Activated CD4-positive, alpha-beta T cell treated with anti-CD3 and anti-CD28 coated beads for 24 hours (primary cell): ENCODE measurements around the gene CEL.
"Not testable (repeated sequence)": the region's sequence is repeated elsewhere in the genome, so short reads cannot be mapped to it uniquely, and the experiment has no call there.

ENCODE experiments used
- DNase-seq, 2 donors: peaks; one replicate each; pipeline ENCODE4 v3.0.0-alpha.2; 2020; ENCODE audit warnings: low read depth in 2 of 2

Gene CEL

DNA sequence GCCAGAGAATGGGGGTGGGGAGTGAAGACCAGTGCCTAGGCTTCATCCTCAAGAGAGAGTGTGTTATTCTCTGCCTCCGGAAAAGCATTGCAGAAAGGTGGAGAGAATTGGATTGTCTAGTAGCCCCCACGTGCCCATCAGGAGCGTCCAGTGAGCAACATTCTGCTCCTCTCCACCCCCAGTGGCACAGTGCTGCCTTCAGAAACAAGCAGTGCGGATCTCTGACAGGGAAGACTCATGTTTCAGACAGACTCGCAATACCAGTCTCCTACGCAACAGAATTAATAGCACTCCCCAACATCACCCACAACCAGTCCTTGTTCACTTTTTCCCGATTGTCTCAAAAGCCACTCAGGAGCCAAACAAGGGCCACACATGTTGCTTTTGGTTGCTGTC is 14.9 kb upstream of the CEL start:
- no peak for DNase-seq

DNA sequence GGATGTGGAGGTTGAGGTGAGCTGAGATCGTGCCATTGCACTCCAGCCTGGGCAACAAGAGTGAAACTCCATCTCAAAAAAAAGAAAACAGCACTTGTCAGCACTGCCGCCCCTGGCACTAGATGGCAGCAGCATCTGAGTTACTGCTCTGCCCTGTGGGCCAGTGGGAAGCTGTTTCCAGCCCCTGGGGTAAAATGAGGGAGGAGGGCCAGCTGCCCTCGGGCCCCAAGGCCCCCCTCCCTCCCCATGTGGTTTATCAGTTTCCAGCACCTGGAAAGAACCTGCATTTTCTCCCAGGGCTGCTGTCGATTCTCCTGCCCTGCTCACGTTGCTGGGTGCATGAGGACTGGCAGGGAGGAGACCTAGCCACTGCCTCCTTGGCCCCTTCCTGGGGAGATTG is 13.2 kb upstream of the CEL start:
- DNase-seq: no peak

DNA sequence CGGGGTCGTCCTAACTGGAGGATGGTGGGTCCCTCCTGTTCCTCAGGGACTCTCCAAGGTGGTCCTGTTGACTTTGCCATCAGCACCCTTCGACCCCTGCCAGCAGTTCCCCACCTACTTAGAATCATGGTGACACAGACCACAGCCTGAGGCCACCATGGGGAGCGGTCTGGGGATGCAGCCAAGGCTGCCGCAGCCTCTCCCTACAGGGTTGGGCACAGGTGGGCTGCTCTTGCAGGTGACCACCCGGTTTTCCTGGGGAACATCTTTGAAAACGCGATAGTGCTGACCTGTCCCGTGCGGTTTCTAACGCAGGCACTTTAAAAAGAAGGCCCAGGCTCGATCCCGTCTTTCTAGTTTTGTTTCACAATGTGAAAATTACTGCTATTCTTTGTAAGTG is 12.7 kb upstream of the CEL start:
- no peak for DNase-seq

DNA sequence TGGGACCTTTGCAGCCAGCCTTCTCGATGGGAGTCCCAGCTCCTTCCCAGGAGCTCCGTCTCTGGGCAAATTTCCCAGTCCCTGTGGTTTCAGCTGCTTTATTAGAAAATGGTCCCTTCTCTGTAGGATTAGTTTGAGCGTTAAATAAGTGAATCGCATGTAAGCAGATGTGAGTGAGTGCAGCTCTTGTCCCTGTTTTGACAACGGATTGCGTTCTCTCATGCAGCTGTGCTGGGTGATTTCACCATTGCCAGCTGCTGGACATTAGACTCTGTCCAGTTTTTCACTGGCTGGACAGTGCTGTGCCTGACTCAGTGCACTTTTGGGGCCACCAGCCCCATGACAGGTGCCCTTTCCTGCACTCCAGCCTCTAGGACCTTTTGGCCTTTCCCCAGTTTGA is 11.6 kb upstream of the CEL start:
- no peak for DNase-seq

DNA sequence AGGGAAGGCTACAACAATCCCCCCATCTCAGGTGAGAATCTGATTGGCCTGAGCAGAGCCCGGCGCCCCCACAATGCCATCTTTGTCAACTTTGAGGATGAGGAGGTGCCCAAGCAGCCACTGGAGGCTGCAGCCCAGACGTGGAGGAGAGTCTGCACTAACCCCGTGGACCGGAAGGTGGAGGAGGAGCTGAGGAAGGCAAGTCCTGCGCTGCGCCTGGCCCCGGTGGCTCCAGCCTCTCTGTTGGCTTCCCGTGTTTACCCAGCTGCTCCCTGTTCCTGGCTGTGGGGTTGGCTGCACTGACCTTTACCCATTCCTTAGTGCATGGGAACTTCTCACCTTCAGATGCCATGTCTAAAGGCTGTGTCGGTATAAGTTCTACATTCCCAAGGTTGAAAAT is 11.0 kb upstream of the CEL start:
- DNase-seq: no peak

DNA sequence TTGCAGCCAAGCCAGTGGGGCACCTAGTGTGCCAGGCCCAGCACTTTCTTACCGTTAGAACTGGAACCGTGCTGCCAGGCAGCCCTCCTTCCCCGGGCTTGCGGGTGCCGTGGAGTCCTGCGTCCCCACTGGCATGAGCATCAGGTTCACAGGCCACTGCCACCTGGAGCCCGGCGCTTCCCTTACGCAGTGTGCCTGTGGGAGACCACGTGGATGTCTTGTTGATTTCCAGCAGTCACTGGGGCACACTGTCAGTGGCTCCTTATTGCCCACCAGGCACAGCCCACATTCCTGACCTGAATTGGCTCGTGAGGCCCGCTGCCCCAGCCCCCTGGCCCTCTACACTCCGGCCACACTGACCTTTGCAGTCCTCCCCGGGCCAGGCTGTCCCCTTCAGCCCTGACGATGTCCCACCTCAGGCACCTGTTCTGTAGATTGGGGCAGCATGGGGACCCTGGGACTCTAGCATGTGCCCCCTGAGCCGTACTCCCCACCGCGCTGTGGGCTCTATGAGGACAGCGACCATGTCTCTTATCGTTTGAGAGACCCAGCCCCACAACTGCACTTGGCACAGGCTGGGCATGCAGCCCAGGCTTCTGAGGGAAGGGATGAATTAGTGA is 10.4 kb upstream of the CEL start:
- no peak for DNase-seq

DNA sequence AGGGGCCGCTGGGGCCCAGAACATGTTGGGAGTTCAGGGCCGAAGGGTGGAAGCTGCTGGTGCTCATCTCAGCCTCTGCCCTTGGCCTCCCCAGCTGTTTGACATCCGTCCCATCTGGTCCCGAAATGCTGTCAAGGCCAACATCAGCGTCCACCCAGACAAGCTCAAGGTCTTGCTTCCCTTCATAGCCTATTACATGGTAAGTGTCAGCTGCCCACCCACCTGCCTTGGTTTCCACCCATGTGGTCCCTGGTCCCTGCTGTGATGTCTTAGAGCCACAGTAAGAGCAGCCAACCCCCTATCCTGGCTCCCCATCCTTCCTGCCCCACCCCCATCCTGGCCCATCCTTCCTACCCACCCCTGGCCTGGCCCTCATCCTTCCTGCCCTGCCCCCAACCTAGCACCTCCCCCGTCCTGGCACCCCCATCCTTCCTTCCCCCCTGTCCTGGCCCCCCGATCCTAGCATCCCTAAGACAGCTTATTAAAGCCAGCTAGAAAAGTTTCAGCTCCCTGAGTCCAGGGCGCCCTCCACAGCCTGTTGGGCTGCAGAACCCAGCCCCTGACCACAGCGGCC is 9.7 kb upstream of the CEL start:
- no peak for DNase-seq

DNA sequence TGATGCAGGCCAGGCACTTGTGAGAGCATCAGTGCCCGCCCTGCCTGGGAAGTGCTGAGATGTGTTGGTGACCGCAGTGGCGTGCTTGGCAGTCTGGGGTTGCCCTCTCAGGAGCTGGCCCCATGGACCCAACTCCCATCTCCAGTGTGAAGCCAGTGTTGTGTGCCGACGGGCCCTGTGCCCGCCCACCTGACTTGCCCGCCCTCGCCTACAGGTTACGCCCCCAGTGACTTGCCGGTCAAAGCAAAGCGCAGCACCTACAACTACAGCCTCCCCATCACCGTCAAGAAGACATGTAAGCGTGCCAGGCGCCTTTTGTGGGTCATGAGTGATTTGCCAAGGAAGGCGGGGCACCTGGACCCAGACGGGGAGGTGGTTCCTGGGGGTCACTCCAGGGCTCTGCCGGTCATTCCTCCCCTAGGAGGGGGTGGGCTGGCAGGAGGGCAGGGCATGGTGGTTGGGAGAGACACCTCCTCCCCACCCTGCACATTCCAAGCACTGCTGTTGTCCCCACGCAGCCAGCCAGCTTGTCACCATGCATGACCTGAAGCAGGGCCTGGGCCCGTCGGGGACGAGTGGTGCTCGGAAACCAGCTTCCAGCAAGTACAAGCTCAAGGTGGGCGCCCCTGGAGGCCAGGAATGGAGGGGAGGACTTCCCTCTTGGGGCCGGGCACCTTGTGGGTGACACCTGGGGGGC is 7.4 kb upstream of the CEL start:
- DNase-seq: no peak

DNA sequence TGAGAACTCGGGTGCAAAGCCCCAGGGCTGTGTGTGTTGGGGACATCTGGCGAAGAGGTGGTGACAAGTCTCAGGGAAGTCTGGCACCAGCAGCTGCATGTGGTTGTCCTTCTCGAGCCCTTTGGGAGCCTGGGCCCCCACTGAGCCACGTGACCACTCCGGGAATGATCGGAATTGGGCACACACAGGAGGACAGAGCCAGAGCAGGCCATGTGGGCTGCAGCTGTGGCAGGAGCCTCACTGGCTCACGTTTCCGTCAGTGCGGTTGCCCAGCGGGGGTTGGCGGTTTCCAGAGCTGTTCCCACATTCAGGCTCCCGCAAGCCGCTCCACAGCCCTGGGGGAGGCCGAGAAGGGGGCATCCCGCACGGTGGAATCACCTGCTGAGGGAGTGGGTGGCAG is 6.8 kb upstream of the CEL start:
- DNase-seq: no peak

DNA sequence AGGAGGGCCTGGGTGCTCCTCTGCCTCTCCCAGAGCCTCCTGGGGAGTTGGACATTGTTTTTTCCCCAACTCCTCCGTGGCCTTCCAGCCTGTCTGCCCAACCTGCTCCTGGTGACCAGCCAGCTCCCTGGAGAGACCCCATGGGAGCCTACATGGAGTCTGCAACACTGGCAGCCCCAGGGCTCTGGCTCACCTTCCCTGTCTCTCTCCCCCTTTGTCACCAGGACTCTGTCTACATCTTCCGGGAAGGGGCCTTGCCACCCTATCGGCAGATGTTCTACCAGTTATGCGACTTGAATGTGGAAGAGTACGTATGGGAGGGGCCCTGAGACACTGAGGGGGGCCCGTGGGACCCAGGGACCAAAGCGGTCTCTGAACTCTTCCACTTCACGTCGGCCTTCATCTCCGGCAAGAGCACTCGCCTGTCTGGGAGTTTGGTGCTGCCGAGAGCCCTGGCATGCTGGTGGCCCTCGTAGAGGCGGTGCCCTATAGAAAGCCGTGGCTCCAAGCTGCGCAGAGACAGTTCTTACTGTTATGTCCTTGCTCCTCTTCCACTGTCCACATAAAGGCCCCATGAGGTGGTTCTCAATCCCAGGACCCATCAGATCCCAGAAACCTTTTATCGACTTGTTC is 5.9 kb upstream of the CEL start:
- DNase-seq: no peak

DNA sequence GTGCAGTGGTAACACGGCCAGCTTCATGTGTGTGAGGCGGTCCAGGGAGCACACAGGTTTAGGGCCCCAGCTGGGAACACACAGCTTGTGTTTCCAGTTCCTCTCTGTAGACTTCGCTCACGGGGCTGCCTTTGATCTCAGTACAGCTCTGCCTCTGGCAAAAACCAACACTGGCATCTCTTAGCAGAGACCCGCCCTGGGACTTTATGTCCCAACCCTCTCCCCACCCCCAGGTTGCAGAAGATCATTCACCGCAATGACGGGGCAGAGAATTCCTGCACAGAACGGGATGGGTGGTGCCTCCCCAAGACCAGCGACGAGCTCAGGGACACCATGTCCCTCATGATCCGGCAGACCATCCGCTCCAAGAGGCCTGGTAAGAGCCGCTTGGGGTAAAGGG is 5.2 kb upstream of the CEL start:
- no peak for DNase-seq

DNA sequence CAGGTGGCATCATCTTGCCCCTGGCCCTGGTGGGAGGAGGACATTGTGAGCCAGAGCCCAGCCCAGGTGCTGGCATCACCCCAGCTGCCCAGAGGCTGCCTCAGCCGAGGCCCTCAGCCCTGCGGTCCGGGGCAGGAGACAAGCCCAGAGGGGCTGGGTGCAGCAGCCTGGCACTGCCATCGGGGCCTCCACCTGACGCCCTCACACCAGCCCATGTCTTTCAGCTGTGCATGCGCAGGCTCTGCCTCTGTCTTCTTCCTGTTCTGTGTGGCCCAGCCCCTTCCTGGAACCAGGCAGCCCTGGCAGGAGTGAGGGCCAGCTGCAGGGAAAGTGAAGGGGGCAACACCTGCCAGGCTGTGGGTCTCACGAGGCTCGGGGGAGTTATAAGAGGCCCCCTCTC is 4.8 kb upstream of the CEL start:
- no peak for DNase-seq

DNA sequence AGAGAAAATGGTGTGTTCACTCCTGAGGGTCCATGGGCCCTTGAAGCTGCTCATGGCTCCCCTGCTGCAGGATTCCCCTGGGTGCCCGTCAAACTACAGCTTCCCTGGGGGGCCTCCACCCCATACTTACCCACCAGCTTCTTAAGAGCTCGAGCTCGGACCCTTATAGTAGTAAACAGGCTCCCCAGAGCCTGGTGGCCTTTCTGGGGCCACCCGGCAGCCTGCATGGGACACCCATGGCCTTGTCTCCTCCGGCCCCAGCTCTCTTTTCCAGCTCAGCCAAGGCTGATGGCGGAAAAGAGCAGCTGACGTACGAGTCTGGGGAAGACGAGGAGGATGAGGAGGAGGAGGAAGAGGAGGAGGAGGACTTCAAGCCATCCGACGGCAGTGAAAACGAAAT is 4.2 kb upstream of the CEL start:
- DNase-seq: no peak

DNA sequence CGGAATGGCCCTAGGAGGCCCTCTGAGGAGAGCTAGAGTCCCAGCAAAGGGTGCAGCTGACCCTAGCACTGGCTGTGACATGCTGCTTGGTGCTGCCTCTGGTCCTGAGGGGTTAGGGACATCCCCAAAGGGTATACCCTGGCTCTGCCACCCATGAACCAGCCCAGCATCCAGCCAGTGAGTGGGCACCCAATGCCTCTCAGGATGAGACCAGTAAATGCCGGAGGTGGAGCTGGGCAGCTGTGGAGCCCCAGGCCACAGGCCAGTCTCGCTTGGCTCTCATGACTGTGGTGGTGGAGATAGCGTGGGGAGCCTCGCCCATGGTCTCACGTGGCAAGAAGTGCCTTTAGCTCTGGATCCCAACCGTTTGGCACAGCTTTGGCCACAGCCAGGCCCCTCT is 3.7 kb upstream of the CEL start:
- DNase-seq: no peak

DNA sequence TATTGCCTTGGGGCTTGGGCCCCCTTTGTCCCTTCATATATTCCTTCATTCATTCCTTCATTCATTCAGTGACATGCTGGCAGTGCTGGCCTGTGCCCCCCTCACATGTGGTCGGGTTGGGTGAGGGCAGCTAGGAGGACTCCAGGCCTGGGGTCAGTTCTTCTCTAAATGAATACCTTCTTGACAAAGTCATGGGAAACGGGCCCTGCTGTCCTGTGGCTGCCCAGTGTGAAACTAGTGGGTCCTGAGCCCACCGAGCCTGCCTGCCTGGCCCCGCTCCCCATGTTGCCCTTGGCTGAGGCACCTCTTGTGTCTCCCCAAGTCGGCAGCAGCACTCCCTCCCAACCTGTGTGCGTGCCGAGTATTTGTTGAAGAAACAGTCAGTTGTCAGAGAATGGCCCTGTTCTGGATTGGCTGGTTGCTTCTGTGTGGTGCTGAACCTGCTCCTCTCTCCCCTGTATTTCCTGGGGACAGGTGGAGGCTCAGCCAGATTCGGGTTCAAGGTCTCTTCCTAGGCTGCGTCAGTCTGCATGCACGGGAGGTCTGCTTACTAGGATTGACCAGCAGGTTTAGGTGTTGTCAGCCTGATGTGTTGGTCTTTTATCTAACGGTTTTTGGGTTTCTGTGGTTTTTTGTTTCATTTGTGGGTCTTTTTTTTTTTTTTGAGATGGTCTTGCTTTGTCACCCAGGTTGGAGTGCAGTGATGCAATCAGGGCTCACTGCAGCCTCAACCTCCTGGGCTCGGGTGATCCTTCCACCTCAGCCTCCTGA is 3.0 kb upstream of the CEL start:
- no peak for DNase-seq

DNA sequence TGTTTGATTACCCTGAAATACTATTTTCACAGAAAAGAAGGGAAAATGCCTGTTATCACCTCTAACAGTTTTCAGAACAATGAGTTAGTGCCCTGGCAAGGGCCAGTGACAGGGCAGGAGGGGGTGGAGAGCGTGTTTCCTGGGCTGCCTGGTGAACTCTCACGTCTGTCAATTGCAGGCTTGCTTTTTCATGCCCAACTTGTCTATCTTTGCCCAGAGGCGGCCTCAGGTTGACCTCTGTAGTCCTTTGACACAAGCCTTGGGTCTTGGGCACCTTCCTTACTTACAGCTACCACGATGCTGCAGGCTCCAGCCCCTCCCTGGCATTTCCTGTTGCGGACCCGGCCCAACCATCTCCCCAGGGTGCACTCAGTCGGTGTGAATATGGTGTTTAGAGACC is 2.2 kb upstream of the CEL start:
- DNase-seq: no peak

DNA sequence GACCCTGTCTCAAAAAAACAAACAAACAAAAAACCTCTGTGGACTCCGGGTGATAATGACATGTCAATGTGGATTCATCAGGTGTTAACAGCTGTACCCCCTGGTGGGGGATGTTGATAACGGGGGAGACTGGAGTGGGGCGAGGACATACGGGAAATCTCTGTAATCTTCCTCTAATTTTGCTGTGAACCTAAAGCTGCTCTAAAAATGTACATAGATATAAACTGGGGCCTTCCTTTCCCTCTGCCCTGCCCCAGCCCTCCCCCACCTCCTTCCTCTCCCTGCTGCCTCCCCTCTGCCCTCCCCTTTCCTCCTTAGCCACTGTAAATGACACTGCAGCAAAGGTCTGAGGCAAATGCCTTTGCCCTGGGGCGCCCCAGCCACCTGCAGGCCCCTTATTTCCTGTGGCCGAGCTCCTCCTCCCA is 1.4 kb upstream of the CEL start:
- no peak for DNase-seq

DNA sequence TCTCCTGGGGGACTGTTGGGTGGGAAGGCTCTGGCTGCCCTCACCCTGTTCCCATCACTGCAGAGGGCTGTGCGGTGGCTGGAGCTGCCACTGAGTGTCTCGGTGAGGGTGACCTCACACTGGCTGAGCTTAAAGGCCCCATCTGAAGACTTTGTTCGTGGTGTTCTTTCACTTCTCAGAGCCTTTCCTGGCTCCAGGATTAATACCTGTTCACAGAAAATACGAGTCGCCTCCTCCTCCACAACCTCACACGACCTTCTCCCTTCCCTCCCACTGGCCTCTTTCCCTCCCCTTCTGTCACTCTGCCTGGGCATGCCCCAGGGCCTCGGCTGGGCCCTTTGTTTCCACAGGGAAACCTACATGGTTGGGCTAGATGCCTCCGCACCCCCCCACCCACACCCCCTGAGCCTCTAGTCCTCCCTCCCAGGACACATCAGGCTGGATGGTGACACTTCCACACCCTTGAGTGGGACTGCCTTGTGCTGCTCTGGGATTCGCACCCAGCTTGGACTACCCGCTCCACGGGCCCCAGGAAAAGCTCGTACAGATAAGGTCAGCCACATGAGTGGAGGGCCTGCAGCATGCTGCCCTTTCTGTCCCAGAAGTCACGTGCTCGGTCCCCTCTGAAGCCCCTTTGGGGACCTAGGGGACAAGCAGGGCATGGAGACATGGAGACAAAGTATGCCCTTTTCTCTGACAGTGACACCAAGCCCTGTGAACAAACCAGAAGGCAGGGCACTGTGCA is 590 bp upstream of the CEL start:
- not testable (repeated sequence) for DNase-seq

DNA sequence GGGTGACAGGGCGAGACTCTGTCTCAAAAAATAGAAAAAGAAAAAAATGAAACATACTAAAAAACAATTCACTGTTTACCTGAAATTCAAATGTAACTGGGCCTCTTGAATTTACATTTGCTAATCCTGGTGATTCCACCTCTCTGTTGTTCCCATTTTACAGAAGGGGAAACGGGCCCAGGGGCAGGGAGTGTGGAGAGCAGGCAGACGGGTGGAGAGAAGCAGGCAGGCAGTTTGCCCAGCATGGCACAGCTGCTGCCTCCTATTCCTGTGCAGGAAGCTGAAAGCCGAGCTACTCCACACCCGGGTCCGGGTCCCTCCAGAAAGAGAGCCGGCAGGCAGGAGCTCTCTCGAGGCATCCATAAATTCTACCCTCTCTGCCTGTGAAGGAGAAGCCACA is 788 bp downstream of the CEL start:
- DNase-seq: not testable (repeated sequence)

DNA sequence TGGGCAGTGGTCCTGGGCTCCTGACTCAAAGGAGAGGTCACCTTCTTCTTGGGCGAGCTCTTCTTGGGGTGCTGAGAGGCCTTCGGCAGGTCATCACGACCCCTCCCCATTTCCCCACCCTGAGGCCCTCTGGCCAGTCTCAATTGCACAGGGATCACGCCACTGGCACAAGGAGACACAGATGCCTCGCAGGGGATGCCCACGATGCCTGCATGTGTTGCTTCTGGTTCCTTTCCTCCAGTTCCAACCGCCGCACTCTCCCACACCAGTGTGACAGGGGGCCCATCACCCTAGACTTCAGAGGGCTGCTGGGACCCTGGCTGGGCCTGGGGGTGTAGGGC is 1.3 kb downstream of the CEL start:
- no peak for DNase-seq

DNA sequence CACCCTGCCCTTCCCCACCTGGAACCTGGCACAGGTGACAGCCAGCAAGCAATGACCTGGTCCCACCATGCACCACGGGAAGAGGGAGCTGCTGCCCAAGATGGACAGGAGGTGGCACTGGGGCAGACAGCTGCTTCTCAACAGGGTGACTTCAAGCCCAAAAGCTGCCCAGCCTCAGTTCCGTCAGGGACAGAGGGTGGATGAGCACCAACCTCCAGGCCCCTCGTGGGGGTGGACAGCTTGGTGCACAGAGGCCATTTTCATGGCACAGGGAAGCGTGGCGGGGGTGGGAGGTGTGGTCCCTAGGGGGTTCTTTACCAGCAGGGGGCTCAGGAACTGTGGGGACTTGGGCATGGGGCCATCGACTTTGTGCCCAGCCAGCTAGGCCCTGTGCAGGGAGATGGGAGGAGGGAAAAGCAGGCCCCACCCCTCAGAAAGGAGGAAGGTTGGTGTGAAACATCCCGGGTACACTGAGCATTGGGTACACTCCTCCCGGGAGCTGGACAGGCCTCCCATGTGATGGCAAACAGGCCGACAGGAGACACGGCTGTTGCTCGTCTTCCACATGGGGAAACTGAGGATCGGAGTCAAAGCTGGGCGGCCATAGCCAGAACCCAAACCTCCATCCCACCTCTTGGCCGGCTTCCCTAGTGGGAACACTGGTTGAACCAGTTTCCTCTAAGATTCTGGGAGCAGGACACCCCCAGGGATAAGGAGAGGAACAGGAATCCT is 1.9 kb downstream of the CEL start:
- no peak for DNase-seq
